Measurements from ENCODE around the gene ARHGAP19.

ARHGAP19 gene

GRCh38 chr10:97217299-97217698, 75.1 kb downstream of the ARHGAP19 start (continued):
- TF ChIP-seq PATZ1 (tag by site-specific recombination; IDR thresholded peaks at IDR 0.05), result no peak
- TF ChIP-seq ZNF488 (tag by site-specific recombination; IDR thresholded peaks at IDR 0.05), result no peak
- no peak for TF ChIP-seq BCL11B (tag by site-specific recombination; IDR thresholded peaks at IDR 0.05; ENCODE audit: low read depth)
- TF ChIP-seq ZNF366 (tag by site-specific recombination; conservative IDR thresholded peaks at IDR 0.05), result no peak
- no peak for TF ChIP-seq ZNF433 (tag by site-specific recombination; IDR thresholded peaks at IDR 0.05; ENCODE audit: low read depth)
- no peak for TF ChIP-seq ZNF155 (tag by site-specific recombination; IDR thresholded peaks at IDR 0.05)
- no peak for TF ChIP-seq ZNF76 (tag by site-specific recombination; IDR thresholded peaks at IDR 0.05; ENCODE audit: borderline replicate concordance, low read depth)
- no peak for TF ChIP-seq PRDM2 (tag by site-specific recombination; IDR thresholded peaks at IDR 0.05; ENCODE audit: borderline replicate concordance)

GRCh38 chr10:97215619-97216260, 76.7 kb downstream of the ARHGAP19 start:
- H3K27ac ChIP-seq (ENCODE audit: extremely low read depth, low read depth, low read length), result no peak overlapping the region
- H3K4me3 ChIP-seq (ENCODE audit: low read depth, low read length), result no peak overlapping the region
- ChIA-PET CTCF (interaction anchor here (2.0 kb wide), 1 partner anchor 19 kb away, joined by 6 read pairs; no protein-coding TSS in a partner anchor), POLR2A (interaction anchor here (0.7 kb wide), 1 partner anchor 970 kb away, joined by 4 read pairs; no protein-coding TSS in a partner anchor)
- H3K4me1 ChIP-seq (ENCODE audit: control insufficient read depth, insufficient read depth, low read length), result no peaks in the 10 kb centered on the region
- H3K36me3 ChIP-seq (ENCODE audit: control insufficient read depth in 2 of 2, insufficient read depth in 1 of 2, low read length in 2 of 2), result no peaks in the 10 kb centered on the region
- H3K9me3 ChIP-seq (ENCODE audit: control insufficient read depth, insufficient read depth, low read depth, low read length), result no peaks in the 10 kb centered on the region
- no peak for TF ChIP-seq KLF9 (tag by site-specific recombination; IDR thresholded peaks at IDR 0.05; ENCODE audit: low read depth)
- no peak for TF ChIP-seq GLIS2 (tag by site-specific recombination; IDR thresholded peaks at IDR 0.05)
- no peak for TF ChIP-seq ZFHX2 (tag by site-specific recombination; conservative IDR thresholded peaks at IDR 0.05)
- no peak for TF ChIP-seq ZBTB20 (tag by site-specific recombination; IDR thresholded peaks at IDR 0.05)
- TF ChIP-seq ZNF157 (tag by site-specific recombination; IDR thresholded peaks at IDR 0.05), result no peak
- TF ChIP-seq ZFP69B (tag by site-specific recombination; IDR thresholded peaks at IDR 0.05), result no peak
- TF ChIP-seq ZNF423 (tag by site-specific recombination; IDR thresholded peaks at IDR 0.05), result no peak
- no peak for TF ChIP-seq OVOL3 (tag by site-specific recombination; IDR thresholded peaks at IDR 0.05)
- no peak for TF ChIP-seq ZNF561 (tag by site-specific recombination; IDR thresholded peaks at IDR 0.05; ENCODE audit: borderline replicate concordance)
- TF ChIP-seq ZNF10 (tag by site-specific recombination; IDR thresholded peaks at IDR 0.05), result no peak
- TF ChIP-seq ZNF610 (tag by site-specific recombination; IDR thresholded peaks at IDR 0.05; ENCODE audit: borderline replicate concordance), result no peak
- TF ChIP-seq ZNF830 (tag by site-specific recombination; IDR thresholded peaks at IDR 0.05; ENCODE audit: low read depth), result no peak
- no peak for TF ChIP-seq SCRT2 (tag by site-specific recombination; IDR thresholded peaks at IDR 0.05)
- no peak for TF ChIP-seq ZNF510 (tag by site-specific recombination; IDR thresholded peaks at IDR 0.05; ENCODE audit: insufficient replicate concordance)
- TF ChIP-seq ZNF292 (tag by site-specific recombination; IDR thresholded peaks at IDR 0.05; ENCODE audit: borderline replicate concordance, low read depth), result no peak
